HG03442 (cell line): ENCODE data around the gene EDN3.

ENCODE experiments used
- ATAC-seq: cut with Tn5 transposase; IDR thresholded peaks from one replicate; pipeline ENCODE4 v1.9.1; 2021; ENCODE audit warnings: mild to moderate bottlenecking, moderate library complexity; ENCODE audit not compliant: unreplicated experiment

EDN3 gene

DNA sequence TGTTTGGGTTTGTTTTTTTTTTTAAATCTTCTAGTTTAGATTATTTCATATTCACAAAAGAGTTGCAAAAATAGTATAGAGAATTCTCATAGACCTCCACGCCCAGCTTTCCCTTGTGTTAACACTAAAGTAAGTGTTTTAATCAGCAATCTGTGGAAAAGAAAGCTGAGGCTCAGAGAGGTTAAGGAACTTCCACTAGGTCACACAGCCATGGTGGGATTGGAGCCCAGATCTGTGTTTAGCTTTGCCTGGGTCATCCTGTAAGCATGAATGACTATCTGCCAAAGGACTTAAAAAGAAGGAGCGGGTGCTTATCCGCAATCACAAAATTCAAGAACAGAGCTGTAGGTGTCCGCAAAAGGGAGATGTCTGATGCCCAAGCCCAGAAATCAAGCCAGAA is 60.5 kb downstream of the EDN3 start:
- no peak for ATAC-seq

- ATAC-seq, result no peak
These were observed 61.0 kb downstream of the EDN3 start for GRCh38 chr20:59361411-59361810.

- no peak for ATAC-seq
These were observed 62.7 kb downstream of the EDN3 start for GRCh38 chr20:59363101-59363500.

DNA sequence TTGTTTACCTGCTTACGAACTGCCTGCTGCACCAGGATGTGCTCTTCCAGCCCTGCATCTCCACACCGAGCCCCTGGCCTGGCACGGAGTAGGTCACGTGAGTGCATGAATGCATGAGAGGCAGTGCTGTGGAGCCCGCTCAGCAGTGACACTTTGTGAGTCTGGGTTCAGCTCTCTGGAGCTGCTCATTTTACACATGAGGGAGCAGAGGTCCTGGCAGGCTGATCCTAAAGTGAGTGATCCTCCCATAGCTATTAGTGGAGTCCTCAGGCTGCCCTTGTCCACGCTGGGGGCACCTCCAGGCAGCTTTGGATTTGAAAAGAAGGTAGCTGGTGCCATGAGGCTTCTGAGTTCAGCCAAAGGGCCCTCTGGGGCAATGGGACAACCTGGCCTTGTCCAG is 64.2 kb downstream of the EDN3 start:
- ATAC-seq, result no peak

DNA sequence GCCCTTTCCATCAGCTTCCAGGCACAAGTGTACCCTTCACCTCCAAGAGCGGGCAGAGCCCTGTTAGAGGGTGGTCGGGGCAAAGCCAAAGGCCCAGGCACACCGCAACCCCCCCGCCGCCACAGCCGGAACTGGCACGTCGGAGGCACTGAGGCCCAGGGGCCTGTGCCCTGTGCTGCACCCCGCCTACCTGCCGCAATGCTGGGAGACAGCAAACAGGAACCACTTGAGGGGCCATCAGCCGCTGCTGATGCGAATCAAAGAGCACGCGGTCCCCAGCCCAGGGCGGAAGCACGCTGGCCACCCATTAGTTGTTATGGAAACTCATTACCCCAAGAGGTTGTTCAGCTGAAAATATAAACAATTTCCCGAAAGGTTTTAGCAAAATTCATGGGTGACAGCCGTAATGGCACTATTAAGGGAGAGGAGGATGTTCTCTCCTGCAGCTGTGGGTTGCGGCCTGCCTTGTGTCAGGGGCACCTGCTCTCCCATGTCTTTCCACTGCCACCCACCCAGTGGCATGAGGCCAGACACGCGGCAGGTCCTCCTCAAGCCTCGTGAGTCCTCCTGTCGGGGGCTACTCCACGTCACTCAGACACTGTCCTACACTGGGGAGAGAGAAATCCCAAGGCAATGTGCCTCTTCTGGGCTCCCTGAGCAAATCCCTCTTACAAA is 65.3 kb downstream of the EDN3 start:
- ATAC-seq, result no peak

DNA sequence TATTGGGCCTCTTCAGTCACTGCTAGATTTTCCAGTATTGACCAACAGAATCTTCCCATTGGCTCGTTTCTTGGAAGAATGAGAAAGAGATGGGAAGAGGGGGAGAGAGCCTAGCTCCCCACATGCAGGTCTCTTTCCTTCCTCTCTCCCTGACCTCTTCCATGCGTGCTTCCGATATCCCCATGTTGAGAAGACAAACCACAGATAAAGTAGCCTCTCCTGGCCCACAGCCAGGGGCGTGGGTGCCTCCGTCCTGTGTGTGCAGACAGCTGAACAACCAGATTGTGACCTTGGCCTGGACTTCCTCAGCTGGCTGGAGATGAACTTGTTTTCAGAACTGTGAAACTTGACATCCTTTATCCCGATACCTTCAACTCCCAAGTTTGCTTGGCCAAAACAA is 71.0 kb downstream of the EDN3 start:
- ATAC-seq, result no peak

- ATAC-seq, result no peak
These were observed 73.8 kb downstream of the EDN3 start for GRCh38 chr20:59374261-59374660.

- ATAC-seq, result no peak
These were observed 75.1 kb downstream of the EDN3 start for GRCh38 chr20:59375541-59375940.
